Measurements from ENCODE around the gene NCAPD2.
"Not testable (repeated sequence)": the region's sequence is repeated elsewhere in the genome, so short reads cannot be mapped to it uniquely, and the experiment has no call there.

The NCAPD2 gene

DNA sequence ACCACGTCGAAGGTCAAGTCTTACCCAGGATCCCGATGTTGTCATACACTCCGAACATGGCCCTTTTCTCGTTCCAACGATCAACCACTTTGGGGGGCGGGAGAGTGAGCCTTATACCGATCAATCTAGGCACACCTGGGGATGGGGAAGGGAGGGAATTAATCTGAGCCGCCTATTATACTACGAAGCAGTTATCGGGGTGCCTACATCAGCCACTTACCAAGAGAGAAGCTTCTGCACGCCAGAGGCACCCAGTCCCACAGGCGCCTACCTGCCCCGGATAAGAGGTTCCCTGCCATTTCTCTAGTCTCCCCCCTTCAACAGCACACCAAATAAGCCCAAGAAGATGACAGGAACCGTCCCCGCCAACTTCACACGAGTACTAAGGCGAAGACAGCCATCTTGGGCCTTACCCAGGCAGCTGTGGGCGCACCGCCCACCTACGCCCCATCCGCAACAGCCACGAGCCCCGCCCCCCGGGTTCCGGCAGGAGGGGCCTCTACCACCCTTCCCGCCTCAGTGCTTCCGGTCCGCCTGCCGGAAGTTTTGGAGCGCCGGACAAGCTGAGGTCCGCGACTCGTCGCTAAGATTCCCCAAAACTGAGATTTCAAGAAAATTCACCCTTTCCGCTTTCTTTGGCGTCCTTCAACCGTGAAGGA lies 935 bp upstream of the NCAPD2 start, which contains the start of gene MRPL51:
TSS of gene MRPL51 (minus strand) at position 425 of the 659 bp plus-strand sequence. CDS start at position 299, 126 bp downstream.
- DNase-seq (ENCODE audit: low read depth in 2 of 2), result peak; percentile 97 to 98

DNA sequence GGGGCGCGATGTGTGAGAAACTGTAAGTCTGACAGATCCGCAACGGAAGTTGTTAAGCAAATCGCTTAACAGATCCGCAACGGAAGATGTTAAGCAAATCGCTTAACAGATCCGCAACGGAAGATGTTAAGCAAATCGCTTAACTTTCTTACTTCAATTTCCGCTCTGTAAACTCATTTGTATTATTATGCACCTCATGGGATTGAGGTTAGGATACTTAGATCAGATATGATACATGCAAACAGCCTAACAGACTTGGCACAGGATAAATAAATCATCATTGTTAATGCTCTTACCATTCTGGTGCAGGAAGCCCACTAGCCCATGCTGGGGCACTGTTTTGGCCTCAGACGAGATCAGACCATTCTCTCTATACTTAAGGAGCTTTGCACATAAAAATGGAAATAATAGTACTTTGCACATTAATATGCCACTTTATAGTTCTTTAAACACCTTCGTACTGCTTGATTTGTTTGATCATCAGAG lies 399 bp downstream of the NCAPD2 start:
- no peak for DNase-seq (ENCODE audit: low read depth in 2 of 2)

DNA sequence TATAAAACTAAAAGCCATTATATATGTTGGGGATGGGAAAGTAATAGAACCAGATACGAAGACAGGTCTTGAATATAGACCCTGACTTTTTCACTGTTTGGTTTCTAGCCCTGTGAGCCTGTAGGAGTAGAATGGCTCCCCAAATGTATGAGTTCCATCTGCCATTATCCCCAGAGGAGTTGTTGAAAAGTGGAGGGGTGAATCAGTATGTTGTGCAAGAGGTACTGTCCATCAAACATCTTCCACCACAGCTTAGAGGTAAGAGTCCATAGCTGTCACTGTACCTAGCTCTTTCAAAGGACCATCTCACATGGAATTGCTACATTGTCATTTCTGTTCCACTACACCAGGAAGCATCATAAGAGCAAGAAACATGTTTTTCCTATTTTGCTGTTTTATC lies 1.1 kb downstream of the NCAPD2 start:
- no peak for DNase-seq (ENCODE audit: low read depth in 2 of 2)

DNA sequence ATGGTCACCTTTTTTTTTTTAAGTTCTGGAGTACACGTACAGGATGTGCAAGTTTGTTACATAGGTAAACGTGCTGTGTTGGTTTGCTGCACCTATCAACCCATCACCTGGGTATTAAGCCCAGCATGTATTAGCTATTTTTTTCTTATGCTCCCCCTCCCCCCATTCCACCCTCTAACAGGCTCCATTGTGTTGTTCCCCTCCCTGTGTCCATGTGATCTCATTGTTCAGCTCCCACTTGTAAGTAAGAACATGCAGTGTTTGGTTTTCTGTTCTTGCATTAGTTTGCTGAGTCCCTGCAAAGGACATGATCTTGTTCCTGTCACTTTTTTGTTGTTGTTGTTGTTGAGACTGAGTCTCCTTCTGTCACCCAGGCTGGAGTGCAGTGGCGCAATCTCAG lies 3.4 kb downstream of the NCAPD2 start:
- not testable (repeated sequence) for DNase-seq (ENCODE audit: low read depth in 2 of 2)

DNA sequence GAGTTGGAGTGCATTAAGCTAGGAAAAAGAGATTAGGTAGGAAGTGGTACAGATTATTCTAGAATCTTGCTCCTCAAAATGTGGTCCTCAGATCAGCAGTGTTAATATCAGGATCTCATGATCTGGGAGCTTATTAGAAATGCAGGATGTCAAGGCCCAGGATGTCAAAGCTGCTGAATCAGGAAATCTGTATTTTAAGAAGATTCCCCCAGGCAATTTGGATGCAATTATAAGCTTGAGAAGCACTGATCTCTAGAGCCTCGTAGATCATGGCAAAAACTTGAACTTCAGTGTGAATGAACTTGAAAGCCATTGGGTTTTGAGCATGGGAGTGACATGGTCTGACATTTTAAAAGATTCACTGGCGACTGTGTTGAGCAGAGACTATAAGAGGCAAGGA lies 6.6 kb downstream of the NCAPD2 start:
- DNase-seq (ENCODE audit: low read depth in 2 of 2), result no peak

DNA sequence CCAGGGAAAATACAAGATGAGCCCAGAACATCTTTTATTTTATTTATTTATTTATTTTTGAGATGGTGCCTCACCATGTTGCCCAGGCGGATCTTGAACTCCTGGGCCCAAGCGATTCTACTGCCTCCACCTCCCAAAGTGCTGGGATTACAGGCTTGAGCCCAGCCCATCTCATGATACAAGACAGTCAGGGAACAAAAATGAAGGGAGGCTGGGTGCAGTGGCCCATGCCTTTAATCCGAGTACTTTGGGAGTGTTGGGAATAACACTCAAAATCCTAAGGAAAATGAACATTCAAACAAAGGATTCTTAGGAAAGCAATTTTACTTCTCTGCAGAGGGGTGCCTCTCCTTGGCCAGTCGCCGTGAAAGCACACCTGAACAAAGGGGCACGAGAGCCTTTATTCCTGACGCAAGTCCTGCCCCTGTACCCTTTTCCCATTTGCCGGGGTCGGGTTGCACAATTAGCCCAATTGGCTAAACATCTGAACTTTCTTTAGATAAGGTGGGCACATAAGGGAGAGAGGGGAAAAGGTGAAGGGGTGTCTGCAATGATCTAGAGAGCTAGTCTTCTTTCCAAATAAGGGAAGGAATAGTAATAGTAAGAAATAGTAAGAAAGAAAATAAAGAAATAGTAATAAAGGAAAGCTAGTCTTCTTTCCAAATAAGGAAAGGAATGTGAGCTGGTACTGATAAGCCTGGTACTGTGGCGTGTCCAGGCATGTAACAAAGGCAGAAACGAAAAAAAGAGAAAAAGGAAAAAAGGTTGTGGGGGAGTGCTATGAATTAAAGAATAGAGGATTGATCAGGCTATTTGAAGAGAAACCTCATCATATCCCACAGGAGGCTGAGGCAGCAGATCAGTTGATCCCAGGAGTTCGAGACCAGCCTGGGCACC lies 13.4 kb downstream of the NCAPD2 start:
- no peak for DNase-seq (ENCODE audit: low read depth in 2 of 2)

DNA sequence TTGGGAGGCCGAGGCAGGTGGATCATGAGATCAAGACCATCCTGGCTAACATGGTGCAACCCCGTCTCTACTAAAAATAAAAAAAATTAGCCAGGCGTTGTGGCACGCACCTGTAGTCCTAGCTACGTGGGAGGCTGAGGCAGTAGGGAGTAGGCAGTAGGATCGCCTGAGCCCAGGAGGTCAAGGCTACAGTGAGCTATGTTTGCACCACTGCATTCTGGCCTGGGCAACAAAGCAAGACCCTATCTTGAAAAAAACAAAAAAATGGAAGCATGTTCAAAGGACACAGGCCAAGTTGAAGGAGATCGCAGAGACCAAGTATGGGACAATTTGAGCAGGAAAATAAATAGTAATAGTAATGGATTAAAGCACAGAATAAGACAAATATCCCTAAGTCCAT lies 14.2 kb downstream of the NCAPD2 start:
- no peak for DNase-seq (ENCODE audit: low read depth in 2 of 2)

DNA sequence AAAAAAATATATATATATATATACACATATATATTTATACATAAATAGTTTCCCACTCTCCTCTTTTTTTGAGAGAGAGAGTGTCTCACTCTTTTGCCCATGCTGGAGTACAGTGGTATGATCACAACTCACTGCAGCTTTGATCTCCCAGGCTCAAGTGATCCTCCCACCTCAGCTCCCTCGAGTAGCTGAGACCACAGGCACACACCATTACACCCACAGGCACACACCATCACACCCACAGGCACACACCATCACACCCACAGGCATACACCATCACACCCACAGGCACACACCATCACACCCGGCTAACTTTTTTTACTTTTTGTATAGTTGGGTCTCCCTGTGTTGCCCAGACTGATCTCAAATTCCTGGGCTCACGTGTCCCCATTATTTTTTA lies 26.3 kb downstream of the NCAPD2 start:
- no peak for DNase-seq (ENCODE audit: low read depth in 2 of 2)

DNA sequence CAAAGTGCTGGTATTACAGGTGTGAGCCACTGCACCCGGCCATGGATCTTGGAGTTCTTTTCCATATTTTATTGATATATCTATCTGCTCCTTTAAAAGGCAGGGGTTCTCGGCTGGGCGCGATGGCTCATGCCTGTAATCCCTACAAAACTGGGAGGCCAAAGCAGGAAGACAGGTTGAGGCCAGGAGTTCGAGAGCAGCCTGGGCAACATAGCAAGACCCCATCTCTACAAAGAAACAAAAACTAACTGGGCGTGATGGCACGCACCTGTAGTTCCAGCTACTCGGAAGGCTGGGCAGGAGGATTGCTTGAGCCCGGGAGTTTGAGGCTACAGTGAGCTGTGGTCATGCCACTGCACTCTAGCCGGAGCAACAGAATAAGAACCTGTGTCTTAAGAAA lies 28.3 kb downstream of the NCAPD2 start:
- DNase-seq (ENCODE audit: low read depth in 2 of 2), result no peak

DNA sequence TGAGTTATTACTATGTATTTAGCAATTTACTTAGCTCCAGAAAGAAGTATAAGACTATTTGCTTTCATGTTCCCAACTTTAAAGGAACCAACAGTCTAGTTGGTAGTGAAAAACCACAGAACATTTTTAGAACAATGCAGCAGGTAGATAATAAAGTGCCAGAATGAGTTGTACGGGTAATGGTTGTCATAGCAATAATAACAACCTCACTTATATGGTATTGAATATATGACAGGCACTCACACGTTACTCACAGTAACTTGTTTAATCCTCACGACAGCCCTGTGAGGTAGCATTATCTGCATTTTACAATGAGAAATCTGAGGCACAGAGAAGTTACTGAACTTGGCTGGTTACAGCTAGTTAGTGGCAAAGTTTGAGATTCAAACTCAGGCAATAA lies 29.8 kb downstream of the NCAPD2 start:
- no peak for DNase-seq (ENCODE audit: low read depth in 2 of 2)

DNA sequence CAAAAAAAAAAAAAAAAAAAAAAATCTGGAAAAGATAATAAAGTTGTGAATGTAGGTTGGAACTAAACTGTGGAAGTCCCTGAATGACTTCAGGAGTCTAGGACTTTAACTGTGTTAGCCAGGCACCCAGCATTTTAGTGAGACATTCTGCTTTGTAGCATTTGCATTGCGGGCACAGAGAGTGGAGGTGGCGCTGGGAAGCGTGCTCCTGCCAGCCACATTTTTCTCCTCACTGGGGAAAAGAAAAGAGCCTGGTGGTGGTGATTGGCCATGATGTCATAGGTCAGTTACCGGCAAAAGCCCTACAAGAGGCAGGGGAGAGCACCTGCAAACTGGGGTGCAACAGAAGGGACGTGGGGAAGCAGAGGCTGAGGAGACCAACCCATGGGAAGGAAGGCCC lies 30.7 kb downstream of the NCAPD2 start:
- no peak for DNase-seq (ENCODE audit: low read depth in 2 of 2)

DNA sequence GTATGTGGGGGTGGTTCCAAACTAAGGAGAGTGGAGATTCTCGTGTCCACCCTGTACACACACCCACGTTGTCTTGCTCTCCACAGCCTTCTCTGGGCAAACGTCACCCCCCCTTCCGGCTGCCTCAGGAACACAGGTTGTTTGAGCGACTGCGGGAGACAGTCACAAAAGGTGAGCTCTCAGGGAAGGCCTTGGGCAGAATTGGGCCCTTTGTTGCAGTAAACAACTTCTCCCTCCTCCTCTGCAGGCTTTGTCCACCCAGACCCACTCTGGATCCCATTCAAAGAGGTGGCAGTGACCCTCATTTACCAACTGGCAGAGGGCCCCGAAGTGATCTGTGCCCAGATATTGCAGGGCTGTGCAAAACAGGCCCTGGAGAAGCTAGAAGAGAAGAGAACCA lies 32.3 kb downstream of the NCAPD2 start:
- DNase-seq (ENCODE audit: low read depth in 2 of 2), result no peak

DNA sequence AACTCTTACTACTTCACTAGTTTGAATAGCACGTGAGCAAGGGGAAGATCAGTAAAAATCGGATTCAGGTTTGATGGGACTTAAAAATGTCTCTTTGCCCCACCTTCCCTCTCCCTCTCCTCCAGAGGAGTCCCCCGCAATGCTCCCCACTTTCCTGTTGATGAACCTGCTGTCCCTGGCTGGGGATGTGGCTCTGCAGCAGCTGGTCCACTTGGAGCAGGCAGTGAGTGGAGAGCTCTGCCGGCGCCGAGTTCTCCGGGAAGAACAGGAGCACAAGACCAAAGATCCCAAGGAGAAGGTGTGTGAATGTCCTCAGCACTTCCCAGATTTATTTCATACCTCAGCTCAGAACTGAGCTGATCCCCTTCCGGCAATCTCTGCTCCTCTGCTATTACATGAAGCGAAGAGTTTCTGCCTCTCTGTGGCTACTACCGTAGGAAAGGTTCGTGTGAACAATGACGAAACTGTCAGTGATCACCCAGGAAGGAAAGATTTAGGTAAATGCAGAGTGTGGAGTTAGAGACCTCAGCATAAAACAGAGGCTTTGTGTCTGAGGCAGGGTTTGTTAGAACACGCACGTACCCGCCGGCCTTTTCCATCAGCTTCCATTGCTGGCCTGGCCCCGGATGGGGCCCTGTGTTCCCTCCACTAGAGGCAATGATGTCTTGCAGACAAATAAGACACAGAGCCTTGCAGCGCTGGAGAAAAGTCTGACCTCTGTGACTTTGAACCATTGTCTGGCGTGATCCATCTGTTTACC lies 33.0 kb downstream of the NCAPD2 start:
- DNase-seq (ENCODE audit: low read depth in 2 of 2), result no peak

DNA sequence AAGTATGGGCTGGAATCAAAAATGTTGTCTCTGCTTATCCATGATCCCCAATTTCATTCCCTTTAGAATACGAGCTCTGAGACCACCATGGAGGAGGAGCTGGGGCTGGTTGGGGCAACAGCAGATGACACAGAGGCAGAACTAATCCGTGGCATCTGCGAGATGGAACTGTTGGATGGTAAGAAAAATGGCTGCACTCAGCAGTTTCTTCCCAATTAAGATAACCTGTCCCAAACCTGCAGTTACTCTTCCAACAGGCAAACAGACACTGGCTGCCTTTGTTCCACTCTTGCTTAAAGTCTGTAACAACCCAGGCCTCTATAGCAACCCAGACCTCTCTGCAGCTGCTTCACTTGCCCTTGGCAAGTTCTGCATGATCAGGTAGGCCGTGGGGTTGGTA lies 33.8 kb downstream of the NCAPD2 start:
- DNase-seq (ENCODE audit: low read depth in 2 of 2), result no peak

DNA sequence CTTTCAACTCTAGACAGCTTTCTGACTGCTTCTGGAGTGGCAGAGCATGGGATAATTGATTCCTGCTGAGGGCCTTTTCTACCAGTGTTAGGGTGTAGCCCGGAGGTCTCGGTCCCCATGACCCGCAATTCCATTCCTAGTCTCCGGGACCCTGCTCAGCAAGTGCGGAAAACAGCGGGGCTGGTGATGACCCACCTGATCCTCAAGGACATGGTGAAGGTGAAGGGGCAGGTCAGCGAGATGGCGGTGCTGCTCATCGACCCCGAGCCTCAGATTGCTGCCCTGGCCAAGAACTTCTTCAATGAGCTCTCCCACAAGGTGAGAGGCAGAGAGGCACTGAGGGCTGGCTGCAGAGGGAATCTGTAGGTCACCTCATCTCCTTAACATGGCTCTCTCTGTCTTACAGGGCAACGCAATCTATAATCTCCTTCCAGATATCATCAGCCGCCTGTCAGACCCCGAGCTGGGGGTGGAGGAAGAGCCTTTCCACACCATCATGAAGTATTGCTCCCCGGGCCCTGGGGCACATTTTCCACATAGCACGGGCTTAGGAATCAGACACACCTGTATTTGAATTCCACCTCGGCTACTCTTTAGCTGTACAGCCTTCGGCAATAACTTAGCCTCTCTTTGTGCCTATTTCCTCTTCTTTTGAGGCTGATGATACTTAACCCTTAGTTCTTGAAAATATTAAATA lies 34.8 kb downstream of the NCAPD2 start:
- DNase-seq (ENCODE audit: low read depth in 2 of 2), result no peak

DNA sequence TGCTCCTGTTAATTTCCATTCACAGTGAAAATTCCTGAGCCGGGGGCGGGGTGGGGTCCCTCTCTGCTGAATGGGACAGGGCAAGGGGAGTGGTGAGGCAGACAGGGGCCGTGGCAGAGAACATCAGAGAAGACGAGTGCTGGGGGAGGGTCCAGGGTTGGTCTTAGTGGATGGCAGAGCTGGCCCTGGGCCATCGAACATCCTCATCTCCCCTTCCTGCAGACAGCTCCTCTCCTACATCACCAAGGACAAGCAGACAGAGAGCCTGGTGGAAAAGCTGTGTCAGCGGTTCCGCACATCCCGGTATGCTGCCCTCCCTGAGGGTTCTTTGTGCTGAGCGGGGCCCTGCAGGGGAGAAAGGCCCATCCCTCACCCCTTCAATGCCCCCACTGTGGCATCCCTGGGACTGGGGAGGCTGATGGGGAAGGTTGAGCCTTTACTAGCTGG lies 35.4 kb downstream of the NCAPD2 start:
- no peak for DNase-seq (ENCODE audit: low read depth in 2 of 2)

DNA sequence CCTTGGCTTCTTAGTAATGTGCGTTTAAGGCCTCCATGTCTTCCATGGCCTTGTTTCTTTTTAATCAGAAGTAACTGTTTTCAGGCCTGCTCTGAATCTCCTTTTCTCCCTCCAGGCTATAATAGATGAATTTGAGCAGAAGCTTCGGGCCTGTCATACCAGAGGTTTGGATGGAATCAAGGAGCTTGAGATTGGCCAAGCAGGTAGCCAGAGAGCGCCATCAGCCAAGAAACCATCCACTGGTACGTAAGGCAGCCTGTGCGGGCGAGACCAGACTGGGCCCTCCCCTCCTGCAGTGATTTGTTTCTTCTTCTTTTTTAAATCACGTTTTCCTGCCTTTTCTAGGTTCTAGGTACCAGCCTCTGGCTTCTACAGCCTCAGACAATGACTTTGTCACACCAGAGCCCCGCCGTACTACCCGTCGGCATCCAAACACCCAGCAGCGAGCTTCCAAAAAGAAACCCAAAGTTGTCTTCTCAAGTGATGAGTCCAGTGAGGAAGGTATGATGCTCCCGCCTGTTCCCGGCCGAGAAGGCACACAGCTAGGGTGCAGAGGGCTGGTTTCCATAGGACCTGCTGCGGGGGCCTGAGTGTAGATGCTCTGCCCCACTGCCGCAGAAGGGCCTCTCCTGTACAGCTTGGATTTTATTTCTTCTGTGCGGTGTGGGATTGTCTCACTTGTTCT lies 36.8 kb downstream of the NCAPD2 start:
- no peak for DNase-seq (ENCODE audit: low read depth in 2 of 2)

DNA sequence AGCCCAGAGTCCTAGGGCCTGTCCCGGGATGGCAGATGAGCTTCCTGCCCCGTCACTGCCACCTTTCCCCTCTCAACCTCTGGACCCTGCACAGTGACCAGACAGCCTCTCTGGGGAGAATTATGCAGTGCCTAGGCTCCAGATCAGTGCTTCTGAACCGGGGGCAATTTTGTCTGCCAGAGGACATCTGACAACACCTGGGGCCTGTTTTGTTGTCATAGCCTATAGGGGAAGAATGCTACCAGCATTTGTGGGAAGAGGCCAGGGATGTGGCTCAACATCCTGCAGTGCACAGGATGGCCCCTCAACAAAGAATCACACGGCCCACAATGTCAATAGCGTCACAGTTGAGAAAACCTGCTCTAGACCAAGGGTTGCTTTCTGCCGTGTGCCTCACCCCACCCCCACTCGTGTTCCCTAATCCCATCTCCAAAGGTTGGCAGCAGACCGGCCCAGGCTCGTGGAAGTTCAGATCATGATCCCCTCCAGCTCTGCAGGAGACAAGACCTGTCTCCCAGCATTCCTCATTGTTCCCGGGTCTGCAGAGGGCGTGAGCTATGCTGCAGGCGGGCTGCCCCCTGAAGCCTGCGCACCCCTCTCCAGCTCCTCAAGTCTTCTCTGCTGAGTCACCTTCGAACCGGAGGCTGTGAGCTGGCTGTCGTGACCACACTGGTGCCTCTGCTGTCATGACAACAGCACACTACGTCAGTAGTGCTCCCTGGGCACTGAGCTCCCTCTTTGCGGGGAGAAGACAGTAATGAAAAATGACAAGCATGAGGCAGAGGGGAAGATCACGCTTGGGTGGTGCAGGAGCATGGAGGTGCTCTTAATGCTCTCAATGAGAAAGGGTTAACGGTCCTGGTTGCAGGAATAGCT lies 38.4 kb downstream of the NCAPD2 start:
- DNase-seq (ENCODE audit: low read depth in 2 of 2), result peak; percentile 84 to 86

DNA sequence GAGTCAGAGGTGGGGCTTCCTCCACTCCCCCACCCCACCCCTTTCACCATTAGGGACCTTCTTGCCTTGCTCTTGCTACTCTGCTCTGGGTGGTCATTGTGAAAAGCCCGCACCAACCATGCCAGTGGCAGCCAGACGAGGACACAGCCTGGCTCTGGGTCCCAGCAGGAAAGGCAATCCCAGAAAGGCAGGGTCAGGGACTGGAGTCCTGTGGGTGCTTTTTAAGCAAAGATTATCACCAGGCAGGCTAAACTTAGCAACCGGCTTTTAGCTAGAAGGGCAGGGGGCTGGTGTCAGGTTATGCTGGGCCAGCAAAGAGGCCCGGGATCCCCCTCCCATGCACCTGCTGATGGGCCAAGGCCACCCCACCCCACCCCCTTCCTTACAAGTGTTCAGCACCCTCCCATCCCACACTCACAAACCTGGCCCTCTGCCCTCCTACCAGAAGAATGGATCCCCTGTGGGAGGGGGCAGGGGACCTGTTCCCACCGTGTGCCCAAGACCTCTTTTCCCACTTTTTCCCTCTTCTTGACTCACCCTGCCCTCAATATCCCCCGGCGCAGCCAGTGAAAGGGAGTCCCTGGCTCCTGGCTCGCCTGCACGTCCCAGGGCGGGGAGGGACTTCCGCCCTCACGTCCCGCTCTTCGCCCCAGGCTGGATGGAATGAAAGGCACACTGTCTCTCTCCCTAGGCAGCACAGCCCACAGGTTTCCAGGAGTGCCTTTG lies 39.2 kb downstream of the NCAPD2 start:
- DNase-seq (ENCODE audit: low read depth in 2 of 2), result peak in 1 of 2 donors; percentile 37

DNA sequence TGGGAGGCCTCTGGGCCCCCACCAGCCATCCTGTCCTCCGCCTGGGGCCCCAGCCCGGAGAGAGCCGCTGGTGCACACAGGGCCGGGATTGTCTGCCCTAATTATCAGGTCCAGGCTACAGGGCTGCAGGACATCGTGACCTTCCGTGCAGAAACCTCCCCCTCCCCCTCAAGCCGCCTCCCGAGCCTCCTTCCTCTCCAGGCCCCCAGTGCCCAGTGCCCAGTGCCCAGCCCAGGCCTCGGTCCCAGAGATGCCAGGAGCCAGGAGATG lies 39.7 kb downstream of the NCAPD2 start:
- no peak for DNase-seq (ENCODE audit: low read depth in 2 of 2)
